Gastrocnemius medialis (tissue), 4 donors: Measurements from ENCODE around the gene SOX21. TPM values are rescaled to one million over a fixed set of nuclear protein-coding genes. Genes with fewer than 3 reads are reported as not detected.

Experiments
- ATAC-seq, 2 donors: fragments of 150-250 bp; one replicate each; pipeline ENCODE4 v1.9.1; 2016
- DNase-seq, 2 donors: peaks; one replicate each; pipeline ENCODE4 v3.0.0-alpha.2; 2019
- H3K27ac ChIP-seq, 4 donors: fragments of 200-600 bp; sonication (generic); 1 replicate in 1 of 4; 2 replicates in 3 of 4; pipeline ENCODE4 v1.5.1; 2016 to 2018; ENCODE audit warnings: mild to moderate bottlenecking in 2 of 4, moderate library complexity in 1 of 4
- H3K27me3 ChIP-seq, 3 donors: fragments of 200-600 bp; sonication (generic) in 2 of 3; 1 replicate in 1 of 3; 2 replicates in 2 of 3; pipeline versions ENCODE4 v1.5.1 to v1.6.0; 2016 to 2019; ENCODE audit warnings: mild to moderate bottlenecking in 1 of 3, moderate library complexity in 1 of 3
- H3K36me3 ChIP-seq, 2 donors: fragments of 200-600 bp; sonication (generic) in 1 of 2; one replicate each; pipeline ENCODE4 v1.5.1; 2017 to 2018
- H3K4me1 ChIP-seq, 2 donors: fragments of 200-600 bp; sonication (generic) in 1 of 2; one replicate each; pipeline ENCODE4 v1.5.1; 2016 to 2017; ENCODE audit warnings: mild to moderate bottlenecking in 2 of 2
- H3K4me3 ChIP-seq, 4 donors: fragments of 200-600 bp; sonication (generic) in 3 of 4; 1 replicate in 1 of 4; 2 replicates in 3 of 4; pipeline ENCODE4 v1.5.1; 2016 to 2019; ENCODE audit warnings: mild to moderate bottlenecking in 2 of 4
- H3K9me3 ChIP-seq, 3 donors: fragments of 200-600 bp; sonication (generic) in 2 of 3; 1 replicate in 1 of 3; 2 replicates in 2 of 3; pipeline ENCODE4 v1.5.1; 2016 to 2019
- CTCF ChIP-seq, 5 experiments: fragments of 450-650 bp in 3 of 5; fragments of 200-600 bp in 2 of 5; sonication (generic) in 2 of 5; IDR thresholded peaks in 4 of 5; conservative IDR thresholded peaks in 1 of 5; 1 replicate in 4 of 5; 2 replicates in 1 of 5; pipeline ENCODE4 v1.5.1; 2016 to 2019; ENCODE audit warnings: antibody characterized with exemption in 5 of 5, mild to moderate bottlenecking in 3 of 5, moderate library complexity in 3 of 5
- POLR2A ChIP-seq, 2 donors: fragments of 450-650 bp; IDR thresholded peaks; one replicate each; pipeline ENCODE4 v1.6.1; 2017; ENCODE audit warnings: antibody characterized with exemption in 2 of 2, mild to moderate bottlenecking in 2 of 2, moderate library complexity in 2 of 2
- in situ Hi-C, 4 donors: fragments of 200-750 bp; cut with MboI; loops; one replicate each; pipeline versions ENCODE4 v1.15.0 to v1.8.0; 2017; ENCODE audit warnings: low sequenced_read_pairs in 4 of 4
- intact Hi-C: fragments of 100-400 bp; cut with DNase I; formaldehyde crosslinking; loops from one replicate; pipeline ENCODE4 v1.15.1; 2023; ENCODE audit warnings: low total_unique reads
- total RNA-seq, 4 donors: library from RNA; depleted of rRNA; stranded (reverse); fragments of >200 nt; gene quantifications; one replicate each; pipeline versions ENCODE4 v1.1.0 to v1.2.3, GENCODE V29; 2016

SOX21 gene
- total RNA-seq, 4 donors from 2014 or later: not detected

DNA sequence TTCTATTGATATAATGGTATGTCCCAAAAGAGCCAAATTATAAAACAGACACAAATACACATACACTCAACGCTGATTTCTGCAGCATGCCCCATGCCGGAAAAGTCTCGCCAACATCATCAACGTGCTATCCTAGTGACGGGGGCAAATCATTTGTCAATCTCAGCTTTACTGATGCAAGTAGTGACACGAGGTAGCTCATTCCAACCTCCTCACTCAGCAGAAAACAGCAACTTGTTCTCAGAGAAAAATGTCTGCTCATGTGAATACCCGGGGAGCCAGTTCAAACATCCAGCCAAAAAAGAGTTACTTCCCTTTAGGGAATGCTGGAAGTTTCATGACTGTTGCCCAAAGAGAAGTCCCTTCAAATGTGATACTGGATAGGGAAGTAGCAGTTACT is 46.3 kb downstream of the SOX21 start:
- peaks cover 3 to 30% (median 8%) of the 10 kb centered on the region in 3 donors for H3K27me3 ChIP-seq
- TF ChIP-seq CTCF (IDR thresholded peaks at IDR 0.05 in 4 of 5, conservative IDR thresholded peaks at IDR 0.05 in 1 of 5) (no peak), POLR2A (IDR thresholded peaks at IDR 0.05) (no peak)
- in situ Hi-C loops: loop anchor here in 2 of 4 donors (25.0 kb wide), 2 partner anchors 471 to 746 kb away; no protein-coding TSS in a partner anchor

GRCh38 chr13:94664889-94665288 is 47.5 kb downstream of the SOX21 start:
- no peaks in the 10 kb centered on the region for H3K4me1 ChIP-seq
- no peaks in the 10 kb centered on the region for H3K36me3 ChIP-seq
- intact Hi-C loops: no loop called here
- H3K4me3 ChIP-seq: no peak overlapping the region
- no peak overlapping the region for H3K27ac ChIP-seq
- no peaks in the 10 kb centered on the region for H3K9me3 ChIP-seq
- no peak for DNase-seq
- no peak for TF ChIP-seq POLR2A (IDR thresholded peaks at IDR 0.05)
- no peak for TF ChIP-seq CTCF (IDR thresholded peaks at IDR 0.05 in 4 of 5, conservative IDR thresholded peaks at IDR 0.05 in 1 of 5)
- in situ Hi-C loops: loop anchor here in 2 of 4 donors (25.0 kb wide), 2 partner anchors 472 to 747 kb away; no protein-coding TSS in a partner anchor
- no peak for ATAC-seq
- peaks cover 3 to 33% (median 8%) of the 10 kb centered on the region in 3 donors for H3K27me3 ChIP-seq

More for the DNA sequence above, 46.3 kb downstream of the SOX21 start:
- H3K9me3 ChIP-seq: no peaks in the 10 kb centered on the region
- no peaks in the 10 kb centered on the region for H3K36me3 ChIP-seq
- intact Hi-C loops: no loop called here
- no peaks in the 10 kb centered on the region for H3K4me1 ChIP-seq
- ATAC-seq (no peak), DNase-seq (no peak)
- no peak overlapping the region for H3K27ac ChIP-seq
- no peak overlapping the region for H3K4me3 ChIP-seq

GRCh38 chr13:94662274-94662945 is 49.9 kb downstream of the SOX21 start:
- H3K36me3 ChIP-seq: no peaks in the 10 kb centered on the region
- no peaks in the 10 kb centered on the region for H3K9me3 ChIP-seq
- H3K4me3 ChIP-seq: no peak overlapping the region
- no peak for TF ChIP-seq CTCF (IDR thresholded peaks at IDR 0.05 in 4 of 5, conservative IDR thresholded peaks at IDR 0.05 in 1 of 5)
- in situ Hi-C loops: loop anchor here in 2 of 4 donors (25.0 kb wide), 2 partner anchors 475 to 750 kb away; no protein-coding TSS in a partner anchor
- no peak overlapping the region for H3K27ac ChIP-seq
- H3K27me3 ChIP-seq: peaks cover 3 to 33% (median 8%) of the 10 kb centered on the region in 3 donors
- no peaks in the 10 kb centered on the region for H3K4me1 ChIP-seq
- ATAC-seq: no peak
- intact Hi-C loops: no loop called here
- DNase-seq: no peak

DNA sequence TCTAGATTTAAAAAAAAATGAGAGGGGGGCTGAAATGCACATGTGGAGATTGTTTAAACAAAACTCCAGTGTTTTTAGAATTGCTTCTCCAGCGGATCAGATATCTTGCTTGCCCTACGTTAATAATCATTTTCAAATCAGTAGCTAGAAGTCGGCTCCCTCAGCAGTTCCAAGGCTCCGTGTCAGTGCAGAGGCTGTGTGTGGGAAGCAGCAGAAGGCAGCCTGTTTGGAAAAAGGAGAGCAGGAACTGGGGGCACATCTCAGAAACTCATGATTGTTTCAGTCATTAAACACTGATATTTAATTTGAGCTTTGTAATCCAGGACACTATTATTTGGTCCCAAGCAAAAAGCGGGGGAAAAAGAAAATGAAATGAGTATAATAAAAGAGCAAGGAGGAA is 50.9 kb downstream of the SOX21 start:
- Histone ChIP-seq H3K36me3 (no peaks in the 10 kb centered on the region), H3K27ac (no peak overlapping the region), H3K4me3 (no peak overlapping the region), H3K4me1 (no peaks in the 10 kb centered on the region), H3K27me3 (peaks cover 3 to 33% (median 8%) of the 10 kb centered on the region in 3 donors), H3K9me3 (no peaks in the 10 kb centered on the region)
- TF ChIP-seq POLR2A (IDR thresholded peaks at IDR 0.05) (no peak), CTCF (IDR thresholded peaks at IDR 0.05 in 4 of 5, conservative IDR thresholded peaks at IDR 0.05 in 1 of 5) (no peak)
- DNase-seq (no peak), ATAC-seq (no peak)
- in situ Hi-C loops (loop anchor here in 2 of 4 donors (25.0 kb wide), 2 partner anchors 476 to 751 kb away; no protein-coding TSS in a partner anchor), intact Hi-C loops (no loop called here)
